OCI-LY1 (cell line): ENCODE measurements around the gene TFB2M.

Source experiments
- EZH2 ChIP-seq: fragments of 200-600 bp; sonication (generic), shearing (Covaris generic); IDR thresholded peaks from 2 replicates; pipeline ENCODE4 v1.8.0; 2017; ENCODE audit warnings: borderline replicate concordance, mixed run types, mild to moderate bottlenecking, antibody characterized with exemption, low read length, moderate library complexity, mixed read lengths
- TF ChIP-seq, protein P1 (sequence below): fragments of 200-600 bp; sonication (generic), shearing (Covaris generic); IDR thresholded peaks from 2 replicates; pipeline ENCODE4 v1.5.1; 2017; ENCODE audit warnings: mild to moderate bottlenecking, antibody characterized with exemption, low read length, moderate library complexity, mixed read lengths

DNA sequence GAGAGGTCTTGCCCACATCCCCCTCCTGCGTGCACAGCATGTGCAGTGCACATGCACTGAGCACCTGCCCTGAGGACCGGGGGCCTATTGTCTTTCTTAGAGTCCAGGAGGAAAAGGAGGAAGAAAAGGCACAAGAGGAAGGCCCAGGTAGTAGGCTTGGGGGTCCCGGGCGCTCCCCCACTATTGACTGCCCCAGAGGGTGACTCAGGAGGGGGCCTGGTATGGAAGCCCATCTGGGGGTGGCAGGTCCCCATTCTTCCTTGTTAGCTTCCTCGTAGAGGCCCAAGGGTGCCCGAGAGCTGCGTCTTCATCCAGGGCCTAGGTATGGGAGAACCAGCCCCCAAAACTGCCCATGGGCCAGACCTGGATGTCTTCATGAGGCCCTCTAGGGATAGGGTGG lies 54.9 kb downstream of the TFB2M start:
- TF ChIP-seq, protein P1, sequence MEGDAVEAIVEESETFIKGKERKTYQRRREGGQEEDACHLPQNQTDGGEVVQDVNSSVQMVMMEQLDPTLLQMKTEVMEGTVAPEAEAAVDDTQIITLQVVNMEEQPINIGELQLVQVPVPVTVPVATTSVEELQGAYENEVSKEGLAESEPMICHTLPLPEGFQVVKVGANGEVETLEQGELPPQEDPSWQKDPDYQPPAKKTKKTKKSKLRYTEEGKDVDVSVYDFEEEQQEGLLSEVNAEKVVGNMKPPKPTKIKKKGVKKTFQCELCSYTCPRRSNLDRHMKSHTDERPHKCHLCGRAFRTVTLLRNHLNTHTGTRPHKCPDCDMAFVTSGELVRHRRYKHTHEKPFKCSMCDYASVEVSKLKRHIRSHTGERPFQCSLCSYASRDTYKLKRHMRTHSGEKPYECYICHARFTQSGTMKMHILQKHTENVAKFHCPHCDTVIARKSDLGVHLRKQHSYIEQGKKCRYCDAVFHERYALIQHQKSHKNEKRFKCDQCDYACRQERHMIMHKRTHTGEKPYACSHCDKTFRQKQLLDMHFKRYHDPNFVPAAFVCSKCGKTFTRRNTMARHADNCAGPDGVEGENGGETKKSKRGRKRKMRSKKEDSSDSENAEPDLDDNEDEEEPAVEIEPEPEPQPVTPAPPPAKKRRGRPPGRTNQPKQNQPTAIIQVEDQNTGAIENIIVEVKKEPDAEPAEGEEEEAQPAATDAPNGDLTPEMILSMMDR, result no peak
- no peak for TF ChIP-seq EZH2
